ENCODE measurements around the gene SDK1.

The SDK1 gene

DNA sequence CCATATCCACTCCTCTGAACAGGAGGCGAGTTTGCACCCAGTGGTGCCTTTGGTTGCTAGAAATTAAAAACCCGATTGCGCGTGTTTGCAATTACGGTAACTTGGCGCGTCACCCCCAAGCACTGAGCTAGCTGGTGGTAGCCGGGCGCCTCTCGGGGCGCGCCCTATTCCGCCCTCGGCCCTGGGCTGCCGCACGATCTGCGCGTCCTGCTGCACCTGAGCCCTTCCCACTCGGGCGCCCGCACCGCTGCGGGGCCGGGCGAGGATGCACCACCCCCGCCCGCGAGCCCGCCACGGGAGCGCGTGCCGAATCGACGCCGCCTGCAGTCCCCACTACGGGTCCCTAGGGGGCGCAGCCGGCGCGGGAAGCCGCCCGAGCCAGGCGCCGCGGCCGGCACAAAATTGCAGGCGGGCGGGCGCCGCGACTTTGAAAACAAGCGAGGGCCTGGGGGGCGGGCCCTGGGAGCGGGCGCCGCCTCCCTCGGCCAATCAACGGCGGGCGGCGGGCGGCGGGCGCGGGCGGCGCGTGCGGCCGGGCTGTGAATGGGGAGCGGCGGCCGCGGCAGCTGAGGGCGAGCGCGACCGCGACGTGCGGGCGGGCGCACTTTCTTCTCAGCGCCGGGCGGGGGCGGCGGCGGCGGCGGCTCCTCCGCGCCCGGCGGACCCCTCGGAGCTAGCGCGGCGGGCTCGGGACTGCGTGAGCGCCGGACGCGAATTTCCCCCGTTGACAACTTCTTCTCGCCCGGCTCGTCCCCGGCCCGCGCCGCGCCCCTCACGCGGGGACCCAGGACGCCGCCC is at the start of gene SDK1:
Gene SDK1 (plus strand): TSS at position 602 of the 798 bp plus-strand sequence. CDS start 335 bp downstream, outside the sequence.
- peak; percentile 71 for DNase-seq

- DNase-seq = no peak
Measured at GRCh38 chr7:3254718-3255117, 46.3 kb upstream of the SDK1 start.

DNA sequence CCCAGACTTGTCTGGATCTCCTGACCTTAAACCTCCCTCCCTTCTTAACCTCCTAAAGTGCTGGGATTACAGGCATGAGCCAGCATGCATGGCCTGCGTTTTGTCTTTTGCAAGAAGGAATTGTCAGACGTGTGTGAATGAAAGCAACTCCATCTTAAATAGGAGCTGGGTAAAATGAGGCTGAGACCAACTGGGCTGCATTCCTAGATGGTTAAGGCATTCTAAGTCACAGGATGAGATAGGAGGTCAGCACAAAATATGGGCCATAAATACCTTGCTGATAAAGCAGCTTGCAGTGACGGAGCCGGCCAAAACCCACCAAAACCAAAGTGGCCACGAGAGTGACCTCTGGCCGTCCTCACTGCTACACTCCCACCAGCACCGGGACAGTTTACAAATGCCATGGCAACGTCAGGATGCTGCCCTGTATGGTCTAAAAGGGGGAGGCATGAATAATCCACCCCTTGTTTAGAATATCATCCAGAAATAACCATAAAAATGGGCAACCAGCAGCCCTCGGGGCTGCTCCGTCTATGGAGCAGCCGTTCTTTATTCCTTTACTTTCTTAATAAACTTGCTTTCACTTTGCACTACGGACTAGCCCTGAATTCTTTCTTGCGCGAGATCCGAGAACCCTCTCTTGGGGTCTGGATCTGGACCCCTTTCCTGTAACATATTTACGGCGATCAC is 41.2 kb upstream of the SDK1 start:
- DNase-seq = no peak

GRCh38 chr7:3260401-3260715 is 40.7 kb upstream of the SDK1 start:
- peak; percentile 12 for DNase-seq

GRCh38 chr7:3264693-3265339 is 36.2 kb upstream of the SDK1 start:
- DNase-seq = no peak

GRCh38 chr7:3265388-3265787 is 35.7 kb upstream of the SDK1 start:
- DNase-seq = no peak

- DNase-seq = no peak
Measured at GRCh38 chr7:3266240-3266639, 34.8 kb upstream of the SDK1 start.

GRCh38 chr7:3267966-3268690 is 32.9 kb upstream of the SDK1 start:
- DNase-seq = peak; percentile 73

- no peak for DNase-seq
Measured at GRCh38 chr7:3270362-3270761, 30.7 kb upstream of the SDK1 start.

DNA sequence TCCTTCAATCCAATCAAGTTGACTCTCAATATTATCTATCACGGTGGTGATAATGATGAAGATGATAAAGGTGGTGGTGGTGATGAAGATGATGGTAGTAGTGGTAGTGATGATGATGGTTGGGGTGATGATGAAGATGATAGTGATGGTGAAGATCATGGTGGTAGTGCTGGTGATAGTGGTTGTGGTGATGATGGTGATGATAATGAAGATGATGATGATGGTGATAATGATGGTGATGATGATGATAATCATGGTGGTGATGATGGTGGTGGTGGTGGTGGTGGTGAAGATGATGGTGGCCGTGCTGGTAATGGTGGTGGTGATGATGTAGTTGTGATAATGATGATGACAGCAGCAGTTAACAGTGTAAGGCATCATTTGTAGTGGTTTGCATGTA is 29.8 kb upstream of the SDK1 start:
- DNase-seq = no peak

- DNase-seq = no peak
Measured at GRCh38 chr7:3272691-3273141, 28.3 kb upstream of the SDK1 start.

DNA sequence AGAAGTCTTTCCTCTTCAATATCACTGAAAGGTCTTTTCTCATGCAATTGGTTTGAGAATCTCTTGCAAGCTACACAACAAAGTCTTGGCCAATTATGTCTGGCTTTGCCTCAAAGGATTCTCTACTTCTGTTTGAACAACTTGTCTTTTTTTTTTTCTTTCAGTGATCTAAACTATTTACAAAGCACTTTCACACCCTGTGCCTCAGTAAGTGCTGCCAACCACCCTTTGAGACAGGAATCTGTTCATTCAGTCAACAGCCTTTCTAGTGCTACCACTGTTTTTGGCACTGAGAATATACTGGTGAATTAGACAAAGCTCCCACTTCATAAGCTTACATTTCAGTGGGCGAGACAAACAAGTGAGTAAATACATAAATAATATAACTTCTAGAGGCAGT is 26.9 kb upstream of the SDK1 start:
- DNase-seq = no peak

DNA sequence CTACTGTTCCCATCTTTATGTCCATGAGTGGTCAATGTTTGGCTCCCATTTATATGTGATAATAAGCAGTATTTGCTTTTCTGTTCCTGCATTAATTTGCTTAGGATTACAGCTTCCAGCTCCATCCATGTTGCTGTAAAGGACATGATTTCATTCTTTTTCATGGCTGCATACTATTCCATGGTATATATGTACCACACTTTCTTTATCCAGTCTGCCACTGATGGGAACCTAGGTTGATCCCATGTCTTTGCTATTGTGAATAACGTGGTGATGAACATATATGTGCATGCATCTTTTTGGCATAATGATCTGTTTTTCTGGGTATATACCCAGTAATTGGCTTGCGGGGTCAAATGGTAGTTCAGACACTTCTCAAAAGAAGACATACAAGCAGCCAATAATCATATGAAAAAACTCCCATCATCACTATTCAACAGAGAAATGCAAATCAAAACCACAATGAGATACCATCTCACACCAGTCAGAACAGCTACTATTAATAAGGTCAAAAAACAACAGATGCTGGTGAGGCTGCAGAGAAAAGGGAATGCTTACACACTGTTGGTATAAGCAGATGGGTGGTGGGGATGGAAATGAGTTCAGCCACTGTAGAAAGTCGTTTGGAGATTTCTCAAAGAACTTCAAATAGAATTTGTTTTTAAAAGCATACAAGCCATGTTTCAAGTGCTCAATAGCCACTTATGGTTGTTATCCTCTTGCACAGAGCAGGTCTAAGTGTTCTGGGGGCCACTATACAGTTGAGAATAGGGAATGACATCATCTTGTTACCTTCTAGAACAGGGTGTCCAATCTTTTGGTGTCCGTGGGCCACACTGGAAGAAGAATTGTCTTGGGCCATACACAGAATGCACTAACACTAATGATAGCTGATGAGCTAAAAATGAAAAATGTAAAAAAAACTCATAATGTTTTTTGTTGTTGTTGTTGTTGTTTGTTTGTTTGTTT is 23.2 kb upstream of the SDK1 start:
- no peak for DNase-seq

- DNase-seq = no peak
Measured at GRCh38 chr7:3279147-3279818, 21.8 kb upstream of the SDK1 start.

DNA sequence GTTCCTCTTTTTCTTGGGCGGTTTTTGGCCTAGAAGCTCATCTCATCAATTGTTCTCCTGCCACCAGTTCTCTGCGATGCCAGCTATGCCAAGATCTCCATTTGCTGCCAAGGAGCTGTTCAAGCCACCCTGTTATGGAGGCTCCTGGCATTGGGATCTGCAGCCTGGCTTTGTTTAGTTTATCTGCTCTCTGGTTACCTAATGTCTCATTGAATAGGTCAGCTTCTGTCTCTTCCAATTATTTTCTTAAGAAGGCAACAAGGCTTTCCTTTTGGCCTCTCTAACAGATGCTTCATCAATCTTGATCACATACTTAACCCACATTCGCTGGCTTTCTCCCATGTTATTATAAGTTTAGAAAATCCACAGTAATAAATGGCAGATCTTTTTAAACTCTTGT is 20.6 kb upstream of the SDK1 start:
- DNase-seq = no peak

DNA sequence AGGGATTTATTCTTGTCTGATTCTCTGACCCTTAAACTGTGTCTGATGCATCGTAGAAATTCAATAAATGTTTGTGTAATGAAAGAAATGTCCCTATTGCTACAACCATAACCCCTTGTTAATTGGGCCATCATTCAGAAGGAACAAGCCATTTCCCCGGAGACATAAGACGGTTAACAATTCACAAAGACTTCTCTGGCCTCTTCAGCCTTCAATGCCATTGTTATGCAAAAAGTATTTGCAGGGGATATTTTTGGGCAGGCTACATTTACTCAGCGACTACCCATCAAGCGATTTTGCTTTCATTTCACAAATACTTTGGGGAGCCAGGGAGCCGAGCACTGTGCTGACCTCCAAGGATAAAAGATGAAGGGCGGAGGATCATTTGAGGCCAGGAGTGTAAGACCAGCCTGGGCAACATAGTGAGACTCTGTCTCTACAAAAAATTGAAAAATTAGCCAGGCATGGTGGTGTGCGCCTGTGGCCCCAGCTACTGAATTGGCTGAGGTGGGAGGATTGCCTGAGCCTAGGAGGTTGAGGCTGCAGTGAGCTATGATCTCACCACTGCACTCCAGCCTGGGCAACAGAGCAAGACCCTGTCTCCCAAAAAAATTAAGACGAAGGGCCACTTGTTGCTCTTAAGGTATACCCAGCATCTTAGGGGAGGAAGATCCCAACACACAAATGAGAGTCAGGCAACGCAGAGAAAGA is 20.0 kb upstream of the SDK1 start:
- no peak for DNase-seq

GRCh38 chr7:3282457-3282856 is 18.6 kb upstream of the SDK1 start:
- no peak for DNase-seq

DNA sequence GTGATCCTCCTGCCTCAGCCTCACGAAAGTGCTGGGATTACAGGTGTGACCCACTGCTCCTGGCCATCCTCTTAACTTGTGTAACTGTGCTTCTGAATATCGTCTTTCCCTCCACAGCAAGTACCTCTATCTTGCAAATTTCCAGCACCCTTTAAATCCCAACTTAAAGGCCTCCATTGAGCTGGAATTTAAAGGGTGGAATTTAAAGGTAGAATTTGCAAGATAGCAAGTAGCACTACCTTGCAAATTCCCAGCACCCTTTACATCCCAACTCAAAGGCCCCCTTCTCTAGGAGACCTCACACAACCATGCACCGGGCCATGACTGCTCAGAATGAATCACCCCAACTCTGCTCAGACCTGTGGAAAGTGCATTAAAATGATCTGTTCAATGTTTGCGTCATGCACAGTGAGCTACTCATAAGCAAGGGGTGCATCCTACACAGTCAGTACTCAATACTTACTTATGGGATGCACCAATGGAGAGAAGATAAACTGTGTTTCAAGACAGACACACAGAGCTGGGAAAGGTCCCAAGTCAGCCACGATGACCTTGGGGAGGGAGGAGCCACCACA is 17.8 kb upstream of the SDK1 start:
- DNase-seq = no peak

DNA sequence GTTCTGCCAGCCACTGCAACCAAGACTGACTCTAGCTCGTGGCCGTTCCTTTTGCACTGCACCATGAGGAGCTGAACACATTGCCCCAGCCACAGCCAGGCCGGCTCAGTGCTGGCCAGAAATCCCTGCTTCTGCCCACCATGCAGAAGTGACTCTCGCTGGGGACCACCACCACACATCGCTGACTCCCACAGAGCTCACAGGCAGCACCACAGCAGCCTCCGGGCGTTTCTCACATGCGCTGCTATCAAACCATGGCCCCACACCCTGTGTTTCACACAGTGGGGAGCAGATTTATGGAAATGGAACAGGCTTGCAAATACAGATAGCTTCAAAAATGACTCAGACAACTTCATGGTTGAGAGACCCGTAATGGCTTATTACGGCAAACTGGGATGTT is 15.4 kb upstream of the SDK1 start:
- no peak for DNase-seq

DNA sequence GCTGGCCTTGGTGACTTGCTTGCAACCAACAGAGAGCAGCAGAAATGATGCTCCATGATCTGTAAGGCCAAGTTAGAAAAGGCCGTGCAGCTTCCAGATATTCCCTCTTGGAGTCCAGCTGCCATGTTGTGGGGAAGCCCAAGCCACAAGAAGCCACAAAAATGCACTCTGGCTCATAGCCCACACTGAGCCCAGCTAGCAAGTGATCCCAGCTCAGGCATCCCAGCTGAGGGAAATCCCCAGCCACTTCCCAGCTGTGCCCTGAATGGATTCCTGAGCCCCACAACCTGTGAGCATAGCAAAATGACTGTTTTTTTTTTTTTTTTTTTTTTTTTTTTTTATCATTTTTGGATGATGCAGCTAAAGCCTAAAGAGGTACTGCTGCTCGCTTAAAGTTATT is 11.1 kb upstream of the SDK1 start:
- DNase-seq = no peak

DNA sequence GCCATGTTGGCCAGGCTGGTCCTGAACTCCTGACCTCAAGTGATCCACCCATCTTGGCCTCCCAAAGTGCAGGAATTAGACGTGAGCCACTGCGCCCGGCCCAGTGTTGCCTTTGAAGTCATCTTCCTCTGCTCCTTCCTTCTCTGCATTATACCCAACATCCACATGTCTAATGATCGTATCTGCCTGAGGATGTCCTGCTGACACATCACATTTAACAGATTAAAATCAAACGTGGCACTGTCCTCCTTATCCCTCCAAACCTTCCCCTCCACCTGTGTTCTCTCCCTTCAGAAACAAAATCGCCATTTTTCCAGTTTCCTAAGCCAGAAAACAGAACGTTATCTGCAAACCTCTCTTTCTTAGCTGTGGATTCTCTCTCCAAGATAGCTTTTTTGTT is 8.4 kb upstream of the SDK1 start:
- no peak for DNase-seq

Data from NCI-H2227 treated with DMSO at 0.1 percent for 48 hours (cell line).